ENCODE data around the gene KLHDC8A. TPM values are rescaled to one million over a fixed set of nuclear protein-coding genes. Genes with fewer than 3 reads are reported as not detected.
"Not testable (repeated sequence)": the region's sequence is repeated elsewhere in the genome, so short reads cannot be mapped to it uniquely, and the experiment has no call there.

The KLHDC8A gene
- total and polyA plus RNA-seq, 2 donors (not counting 3 experiments of a cell fraction or from before 2014, with no cell fraction given) = not detected

DNA sequence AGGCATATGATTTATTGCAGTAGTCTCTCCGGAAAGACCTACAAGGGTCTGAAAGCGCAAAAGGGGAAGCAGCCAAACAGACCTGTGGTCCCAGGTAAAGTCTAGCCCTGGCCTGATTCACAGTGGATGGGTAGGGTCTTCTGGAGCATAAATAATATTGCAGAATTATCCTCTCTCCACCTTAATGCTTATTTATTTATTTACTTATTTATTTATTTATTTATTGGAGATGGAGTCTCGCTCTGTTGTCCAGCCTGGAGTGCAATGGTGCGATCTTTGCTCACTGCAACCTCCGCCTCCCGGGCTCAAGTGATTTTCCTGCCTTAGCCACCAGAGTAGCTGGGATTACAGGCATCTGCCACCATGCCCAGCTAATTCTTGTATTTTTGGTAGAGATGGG, 11.8 kb upstream of the KLHDC8A start:
- dilution Hi-C loops (cut with MboI; ENCODE audit: extremely low pct_ligation_motif_present, low sequenced_read_pairs) (no loop called here), intact Hi-C loops (cut with micrococcal nuclease) (no loop called here)
- no TSS peak for BruUV-seq (replicated peaks)
- no peak for TF ChIP-seq MYC (IDR thresholded peaks at IDR 0.05; ENCODE audit: low read depth, low read length)
- peaks cover 19 to 35% of the 10 kb centered on the region in 2 experiments for H3K27me3 ChIP-seq (ENCODE audit: control insufficient read depth in 2 of 2, insufficient read depth in 2 of 2, low read length in 2 of 2)
- H3K4me2 ChIP-seq (ENCODE audit: insufficient read depth, low read length) = no peak overlapping the region
- no peaks in the 10 kb centered on the region for H4K20me1 ChIP-seq (replicated peaks; ENCODE audit: control insufficient read depth, extremely low read depth, insufficient read depth, low read length)
- H2AFZ ChIP-seq (ENCODE audit: low read depth, low read length) = no peak overlapping the region
- no peaks in the 10 kb centered on the region for H3K9me3 ChIP-seq (replicated peaks; ENCODE audit: control insufficient read depth, insufficient read depth, low read length)
- DNase-seq (ENCODE audit: low read depth, low spot score) (no peak), FAIRE-seq (no peak)
- H3K79me2 ChIP-seq (ENCODE audit: control insufficient read depth, insufficient read depth, low read length) = no peaks in the 10 kb centered on the region
- H3K36me3 ChIP-seq (ENCODE audit: control insufficient read depth in 2 of 2, extremely low read depth in 1 of 2, insufficient read depth in 2 of 2, low read length in 2 of 2) = no peaks in the 10 kb centered on the region
- no peak overlapping the region for H3K9ac ChIP-seq (replicated peaks; ENCODE audit: extremely low read depth, insufficient read depth, low read length)
- no peak overlapping the region for H3K4me3 ChIP-seq (replicated peaks in 1 of 3; ENCODE audit: insufficient read depth in 1 of 3, low read depth in 1 of 3, low read length in 3 of 3)
- ChIA-PET CTCF (interaction anchor here (1.2 to 1.4 kb wide), 2 partner anchors 14 to 117 kb away, joined by 4 to 7 read pairs; no protein-coding TSS in a partner anchor), POLR2A (no interaction called here)
- no peaks in the 10 kb centered on the region for H3K4me1 ChIP-seq (ENCODE audit: control insufficient read depth, extremely low read depth, insufficient read depth, low read length)
- no peaks in the 10 kb centered on the region for H3K9me1 ChIP-seq (replicated peaks; ENCODE audit: control insufficient read depth, extremely low read depth, insufficient read depth, low read length)
- no peak overlapping the region for H3K27ac ChIP-seq (ENCODE audit: insufficient read depth, low read depth, low read length)

- intact Hi-C loops (cut with micrococcal nuclease) (no loop called here), dilution Hi-C loops (cut with MboI; ENCODE audit: extremely low pct_ligation_motif_present, low sequenced_read_pairs) (no loop called here)
- no peak overlapping the region for H3K4me2 ChIP-seq (ENCODE audit: insufficient read depth, low read length)
- no peaks in the 10 kb centered on the region for H3K36me3 ChIP-seq (ENCODE audit: control insufficient read depth in 2 of 2, extremely low read depth in 1 of 2, insufficient read depth in 2 of 2, low read length in 2 of 2)
- FAIRE-seq (no peak), DNase-seq (ENCODE audit: low read depth, low spot score) (no peak)
- no peaks in the 10 kb centered on the region for H3K9me3 ChIP-seq (replicated peaks; ENCODE audit: control insufficient read depth, insufficient read depth, low read length)
- ChIA-PET POLR2A (no interaction called here), CTCF (interaction anchor here (1.3 to 1.5 kb wide), 2 partner anchors 12 to 119 kb away, joined by 3 to 11 read pairs; no protein-coding TSS in a partner anchor)
- no peaks in the 10 kb centered on the region for H4K20me1 ChIP-seq (replicated peaks; ENCODE audit: control insufficient read depth, extremely low read depth, insufficient read depth, low read length)
- peaks cover 15 to 33% of the 10 kb centered on the region in 2 experiments for H3K27me3 ChIP-seq (ENCODE audit: control insufficient read depth in 2 of 2, insufficient read depth in 2 of 2, low read length in 2 of 2)
- no peak overlapping the region for H2AFZ ChIP-seq (ENCODE audit: low read depth, low read length)
- TF ChIP-seq JUN (IDR thresholded peaks at IDR 0.05; ENCODE audit: borderline replicate concordance, insufficient read depth, insufficient read length, low read depth) (no peak), POLR2AphosphoS5 (IDR thresholded peaks at IDR 0.05; ENCODE audit: insufficient read depth, low read depth, low read length) (no peak)
- H3K27ac ChIP-seq (ENCODE audit: insufficient read depth, low read depth, low read length) = no peak overlapping the region
- no peak overlapping the region for H3K9ac ChIP-seq (replicated peaks; ENCODE audit: extremely low read depth, insufficient read depth, low read length)
- H3K9me1 ChIP-seq (replicated peaks; ENCODE audit: control insufficient read depth, extremely low read depth, insufficient read depth, low read length) = no peaks in the 10 kb centered on the region
- no peaks in the 10 kb centered on the region for H3K79me2 ChIP-seq (ENCODE audit: control insufficient read depth, insufficient read depth, low read length)
- BruUV-seq (replicated peaks) = no TSS peak
- no peaks in the 10 kb centered on the region for H3K4me1 ChIP-seq (ENCODE audit: control insufficient read depth, extremely low read depth, insufficient read depth, low read length)
- H3K4me3 ChIP-seq (replicated peaks in 1 of 3; ENCODE audit: insufficient read depth in 1 of 3, low read depth in 1 of 3, low read length in 3 of 3) = no peak overlapping the region
Observed at GRCh38 chr1:205365945-205366463, 9.3 kb upstream of the KLHDC8A start.

DNA sequence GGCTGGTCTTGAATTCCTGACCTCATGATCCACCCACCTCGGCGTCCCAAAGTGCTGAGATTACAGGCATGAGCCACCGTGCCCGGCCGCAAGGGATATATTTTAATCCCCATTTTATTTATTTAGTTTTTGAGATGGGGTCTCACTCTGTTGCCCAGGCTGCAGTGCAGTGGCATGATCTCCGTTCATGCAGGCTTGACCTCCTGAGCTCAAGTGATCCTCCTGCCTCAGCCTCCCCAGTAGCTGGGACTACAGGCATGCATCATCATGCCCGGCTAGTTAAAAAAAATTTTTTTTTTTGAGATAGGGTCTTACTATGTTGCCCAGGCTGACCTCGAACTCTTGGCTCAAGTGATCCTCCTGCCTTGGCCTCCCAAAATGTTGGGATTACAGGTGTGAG, 8.4 kb upstream of the KLHDC8A start:
- H3K4me2 ChIP-seq (ENCODE audit: insufficient read depth, low read length); H3K9me1 ChIP-seq (replicated peaks; ENCODE audit: control insufficient read depth, extremely low read depth, insufficient read depth, low read length); H2AFZ ChIP-seq (ENCODE audit: low read depth, low read length); H3K27ac ChIP-seq (ENCODE audit: insufficient read depth, low read depth, low read length); intact Hi-C loops (cut with micrococcal nuclease); H3K79me2 ChIP-seq (ENCODE audit: control insufficient read depth, insufficient read depth, low read length); dilution Hi-C loops (cut with MboI; ENCODE audit: extremely low pct_ligation_motif_present, low sequenced_read_pairs); H3K9ac ChIP-seq (replicated peaks; ENCODE audit: extremely low read depth, insufficient read depth, low read length); H3K4me1 ChIP-seq (ENCODE audit: control insufficient read depth, extremely low read depth, insufficient read depth, low read length); BruUV-seq (replicated peaks); H3K36me3 ChIP-seq (ENCODE audit: control insufficient read depth in 2 of 2, extremely low read depth in 1 of 2, insufficient read depth in 2 of 2, low read length in 2 of 2); H3K4me3 ChIP-seq (replicated peaks in 1 of 3; ENCODE audit: insufficient read depth in 1 of 3, low read depth in 1 of 3, low read length in 3 of 3); DNase-seq (ENCODE audit: low read depth, low spot score); H4K20me1 ChIP-seq (replicated peaks; ENCODE audit: control insufficient read depth, extremely low read depth, insufficient read depth, low read length); H3K9me3 ChIP-seq (replicated peaks; ENCODE audit: control insufficient read depth, insufficient read depth, low read length); POLR2A ChIA-PET; FAIRE-seq: not testable (repeated sequence)
- peaks cover 22 to 37% of the 10 kb centered on the region in 2 experiments for H3K27me3 ChIP-seq (ENCODE audit: control insufficient read depth in 2 of 2, insufficient read depth in 2 of 2, low read length in 2 of 2)
- CTCF ChIA-PET = interaction anchor here (0.7 kb wide), 1 partner anchor 11 kb away, joined by 4 read pairs; no protein-coding TSS in a partner anchor
